ENCODE data around the gene TOPORS.

The TOPORS gene

DNA sequence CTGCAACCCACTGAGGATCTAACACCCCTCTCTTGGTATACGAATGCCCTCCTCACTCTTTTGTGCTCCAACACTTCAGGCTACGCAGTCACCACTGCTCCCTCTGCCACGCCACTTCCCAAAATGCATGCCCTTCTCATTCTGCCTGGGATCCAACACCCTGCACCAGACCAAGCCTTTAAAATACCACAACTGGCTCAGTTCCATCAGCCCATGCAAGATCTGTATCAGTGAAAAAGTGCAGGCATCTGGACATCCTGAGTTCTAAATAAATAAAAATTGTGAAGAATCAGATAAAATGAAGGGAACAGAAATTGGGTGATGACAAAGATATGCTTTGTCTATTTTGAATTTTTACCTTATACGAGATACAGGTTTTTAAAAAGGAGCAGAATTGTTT is 17.9 kb upstream of the TOPORS start:
- TF ChIP-seq ZNF565 (CRISPR knock-in tag; conservative IDR thresholded peaks at IDR 0.05; ENCODE audit: low read depth) = no peak
- TF ChIP-seq TCF4 (CRISPR knock-in tag; IDR thresholded peaks at IDR 0.05; ENCODE audit: borderline replicate concordance) = peak; percentile 22; the same call in 1 of the 2 replicates
- ATAC-seq = no peak

DNA sequence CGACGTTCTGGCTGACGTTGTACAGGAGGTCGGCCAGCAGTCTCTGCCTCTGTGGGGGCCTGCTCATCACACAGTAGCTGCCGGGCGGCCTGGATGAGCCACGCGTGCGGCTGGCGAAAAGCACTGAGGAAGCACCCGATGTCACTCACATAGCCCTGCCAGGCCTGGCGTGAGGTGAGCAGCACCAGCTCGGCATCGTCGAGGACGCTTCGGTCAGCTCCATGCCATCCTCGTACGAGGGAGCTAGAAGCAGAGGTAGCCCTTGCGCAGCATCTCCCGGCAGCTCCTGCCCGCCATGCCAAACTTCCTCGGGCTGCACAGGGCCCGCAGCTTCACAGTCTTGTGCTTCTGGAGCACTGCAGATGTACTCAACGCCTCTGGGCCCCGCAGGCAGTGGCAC is 14.4 kb upstream of the TOPORS start:
- TF ChIP-seq, protein P1, sequence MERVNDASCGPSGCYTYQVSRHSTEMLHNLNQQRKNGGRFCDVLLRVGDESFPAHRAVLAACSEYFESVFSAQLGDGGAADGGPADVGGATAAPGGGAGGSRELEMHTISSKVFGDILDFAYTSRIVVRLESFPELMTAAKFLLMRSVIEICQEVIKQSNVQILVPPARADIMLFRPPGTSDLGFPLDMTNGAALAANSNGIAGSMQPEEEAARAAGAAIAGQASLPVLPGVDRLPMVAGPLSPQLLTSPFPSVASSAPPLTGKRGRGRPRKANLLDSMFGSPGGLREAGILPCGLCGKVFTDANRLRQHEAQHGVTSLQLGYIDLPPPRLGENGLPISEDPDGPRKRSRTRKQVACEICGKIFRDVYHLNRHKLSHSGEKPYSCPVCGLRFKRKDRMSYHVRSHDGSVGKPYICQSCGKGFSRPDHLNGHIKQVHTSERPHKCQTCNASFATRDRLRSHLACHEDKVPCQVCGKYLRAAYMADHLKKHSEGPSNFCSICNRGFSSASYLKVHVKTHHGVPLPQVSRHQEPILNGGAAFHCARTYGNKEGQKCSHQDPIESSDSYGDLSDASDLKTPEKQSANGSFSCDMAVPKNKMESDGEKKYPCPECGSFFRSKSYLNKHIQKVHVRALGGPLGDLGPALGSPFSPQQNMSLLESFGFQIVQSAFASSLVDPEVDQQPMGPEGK (CRISPR knock-in tag; IDR thresholded peaks at IDR 0.05; ENCODE audit: borderline replicate concordance) = no peak
- no peak for TF ChIP-seq ZFP30 (CRISPR knock-in tag; IDR thresholded peaks at IDR 0.05)
- no peak for TF ChIP-seq ARNTL (CRISPR knock-in tag; IDR thresholded peaks at IDR 0.05; ENCODE audit: borderline replicate concordance, low read depth)
- no peak for TF ChIP-seq BACH2 (CRISPR knock-in tag; IDR thresholded peaks at IDR 0.05; ENCODE audit: borderline replicate concordance)
- TF ChIP-seq CSDC2 (CRISPR knock-in tag; IDR thresholded peaks at IDR 0.05) = no peak
- no peak for TF ChIP-seq TOX (CRISPR knock-in tag; IDR thresholded peaks at IDR 0.05; ENCODE audit: borderline replicate concordance)
- ATAC-seq = no peak

DNA sequence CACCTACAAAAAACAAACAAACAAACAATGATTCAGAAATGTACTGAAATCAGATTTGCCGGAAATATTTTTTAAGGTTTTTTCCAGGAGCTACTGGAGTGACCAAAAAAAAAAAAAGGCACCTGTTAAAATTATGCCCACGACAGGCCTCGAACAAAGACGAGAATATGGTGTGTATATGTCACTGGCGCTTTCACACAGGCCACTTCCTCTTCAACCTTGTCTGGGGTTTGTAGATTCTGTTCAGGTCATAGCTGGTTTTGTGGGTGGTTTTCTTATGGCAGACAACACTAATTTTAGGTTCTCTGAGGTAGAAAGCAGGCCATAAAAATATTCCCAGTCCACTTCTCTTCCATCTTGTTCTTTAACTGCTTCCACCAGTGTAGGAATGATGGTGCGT is 13.6 kb upstream of the TOPORS start:
- no peak for ATAC-seq
- TF ChIP-seq, protein P2, sequence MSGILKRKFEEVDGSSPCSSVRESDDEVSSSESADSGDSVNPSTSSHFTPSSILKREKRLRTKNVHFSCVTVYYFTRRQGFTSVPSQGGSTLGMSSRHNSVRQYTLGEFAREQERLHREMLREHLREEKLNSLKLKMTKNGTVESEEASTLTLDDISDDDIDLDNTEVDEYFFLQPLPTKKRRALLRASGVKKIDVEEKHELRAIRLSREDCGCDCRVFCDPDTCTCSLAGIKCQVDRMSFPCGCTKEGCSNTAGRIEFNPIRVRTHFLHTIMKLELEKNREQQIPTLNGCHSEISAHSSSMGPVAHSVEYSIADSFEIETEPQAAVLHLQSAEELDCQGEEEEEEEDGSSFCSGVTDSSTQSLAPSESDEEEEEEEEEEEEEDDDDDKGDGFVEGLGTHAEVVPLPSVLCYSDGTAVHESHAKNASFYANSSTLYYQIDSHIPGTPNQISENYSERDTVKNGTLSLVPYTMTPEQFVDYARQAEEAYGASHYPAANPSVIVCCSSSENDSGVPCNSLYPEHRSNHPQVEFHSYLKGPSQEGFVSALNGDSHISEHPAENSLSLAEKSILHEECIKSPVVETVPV (CRISPR knock-in tag; IDR thresholded peaks at IDR 0.05) = no peak
- TF ChIP-seq CSDC2 (CRISPR knock-in tag; IDR thresholded peaks at IDR 0.05) (no peak), TCF4 (CRISPR knock-in tag; IDR thresholded peaks at IDR 0.05; ENCODE audit: borderline replicate concordance) (no peak), ARNTL (CRISPR knock-in tag; IDR thresholded peaks at IDR 0.05; ENCODE audit: borderline replicate concordance, low read depth) (no peak), ZFP3 (CRISPR knock-in tag; IDR thresholded peaks at IDR 0.05) (no peak), ESRRG (CRISPR knock-in tag; IDR thresholded peaks at IDR 0.05) (no peak), OSR1 (CRISPR knock-in tag; IDR thresholded peaks at IDR 0.05) (no peak)
- TF ChIP-seq, protein P3, sequence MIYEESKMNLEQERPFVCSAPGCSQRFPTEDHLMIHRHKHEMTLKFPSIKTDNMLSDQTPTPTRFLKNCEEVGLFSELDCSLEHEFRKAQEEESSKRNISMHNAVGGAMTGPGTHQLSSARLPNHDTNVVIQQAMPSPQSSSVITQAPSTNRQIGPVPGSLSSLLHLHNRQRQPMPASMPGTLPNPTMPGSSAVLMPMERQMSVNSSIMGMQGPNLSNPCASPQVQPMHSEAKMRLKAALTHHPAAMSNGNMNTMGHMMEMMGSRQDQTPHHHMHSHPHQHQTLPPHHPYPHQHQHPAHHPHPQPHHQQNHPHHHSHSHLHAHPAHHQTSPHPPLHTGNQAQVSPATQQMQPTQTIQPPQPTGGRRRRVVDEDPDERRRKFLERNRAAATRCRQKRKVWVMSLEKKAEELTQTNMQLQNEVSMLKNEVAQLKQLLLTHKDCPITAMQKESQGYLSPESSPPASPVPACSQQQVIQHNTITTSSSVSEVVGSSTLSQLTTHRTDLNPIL (CRISPR knock-in tag; IDR thresholded peaks at IDR 0.05; ENCODE audit: low read depth) = no peak

DNA sequence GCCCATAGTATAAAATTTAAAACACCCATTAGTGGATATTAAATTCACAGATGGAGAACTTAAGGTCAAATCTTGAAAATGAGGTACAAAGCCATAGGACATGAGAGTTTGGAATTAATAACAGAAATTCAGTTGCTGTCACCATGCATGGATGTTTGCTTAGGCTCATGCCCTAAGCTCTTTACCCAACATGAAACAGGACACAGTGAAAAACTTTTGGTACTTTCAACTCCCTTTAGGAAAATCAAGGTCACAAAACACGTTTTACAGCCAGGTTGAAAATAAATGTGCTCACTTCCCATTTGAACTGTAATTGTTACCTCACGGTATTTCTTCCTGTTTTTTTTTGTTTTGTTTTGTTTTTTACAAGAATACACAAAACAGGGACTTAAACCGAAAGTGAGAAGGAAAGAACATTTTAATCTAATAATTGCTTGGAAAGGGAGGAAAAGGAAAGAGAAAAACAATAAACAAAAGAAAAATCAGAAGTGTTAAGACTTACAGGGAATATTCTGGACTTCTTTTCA is 6.1 kb upstream of the TOPORS start:
- TF ChIP-seq, protein P3 (CRISPR knock-in tag; IDR thresholded peaks at IDR 0.05; ENCODE audit: low read depth) = no peak
- TF ChIP-seq OSR1 (CRISPR knock-in tag; IDR thresholded peaks at IDR 0.05) = no peak
- TF ChIP-seq, protein P2 (CRISPR knock-in tag; IDR thresholded peaks at IDR 0.05) = no peak
- TF ChIP-seq TCF4 (CRISPR knock-in tag; IDR thresholded peaks at IDR 0.05; ENCODE audit: borderline replicate concordance) = no peak
- no peak for TF ChIP-seq ARNTL (CRISPR knock-in tag; IDR thresholded peaks at IDR 0.05; ENCODE audit: borderline replicate concordance, low read depth)
- no peak for TF ChIP-seq ZNF8 (CRISPR knock-in tag; IDR thresholded peaks at IDR 0.05)
- TF ChIP-seq, protein P4, sequence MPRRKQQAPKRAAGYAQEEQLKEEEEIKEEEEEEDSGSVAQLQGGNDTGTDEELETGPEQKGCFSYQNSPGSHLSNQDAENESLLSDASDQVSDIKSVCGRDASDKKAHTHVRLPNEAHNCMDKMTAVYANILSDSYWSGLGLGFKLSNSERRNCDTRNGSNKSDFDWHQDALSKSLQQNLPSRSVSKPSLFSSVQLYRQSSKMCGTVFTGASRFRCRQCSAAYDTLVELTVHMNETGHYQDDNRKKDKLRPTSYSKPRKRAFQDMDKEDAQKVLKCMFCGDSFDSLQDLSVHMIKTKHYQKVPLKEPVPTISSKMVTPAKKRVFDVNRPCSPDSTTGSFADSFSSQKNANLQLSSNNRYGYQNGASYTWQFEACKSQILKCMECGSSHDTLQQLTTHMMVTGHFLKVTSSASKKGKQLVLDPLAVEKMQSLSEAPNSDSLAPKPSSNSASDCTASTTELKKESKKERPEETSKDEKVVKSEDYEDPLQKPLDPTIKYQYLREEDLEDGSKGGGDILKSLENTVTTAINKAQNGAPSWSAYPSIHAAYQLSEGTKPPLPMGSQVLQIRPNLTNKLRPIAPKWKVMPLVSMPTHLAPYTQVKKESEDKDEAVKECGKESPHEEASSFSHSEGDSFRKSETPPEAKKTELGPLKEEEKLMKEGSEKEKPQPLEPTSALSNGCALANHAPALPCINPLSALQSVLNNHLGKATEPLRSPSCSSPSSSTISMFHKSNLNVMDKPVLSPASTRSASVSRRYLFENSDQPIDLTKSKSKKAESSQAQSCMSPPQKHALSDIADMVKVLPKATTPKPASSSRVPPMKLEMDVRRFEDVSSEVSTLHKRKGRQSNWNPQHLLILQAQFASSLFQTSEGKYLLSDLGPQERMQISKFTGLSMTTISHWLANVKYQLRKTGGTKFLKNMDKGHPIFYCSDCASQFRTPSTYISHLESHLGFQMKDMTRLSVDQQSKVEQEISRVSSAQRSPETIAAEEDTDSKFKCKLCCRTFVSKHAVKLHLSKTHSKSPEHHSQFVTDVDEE (CRISPR knock-in tag; IDR thresholded peaks at IDR 0.05) = no peak
- no peak for TF ChIP-seq ISL1 (CRISPR knock-in tag; IDR thresholded peaks at IDR 0.05)
- TF ChIP-seq, protein P5, sequence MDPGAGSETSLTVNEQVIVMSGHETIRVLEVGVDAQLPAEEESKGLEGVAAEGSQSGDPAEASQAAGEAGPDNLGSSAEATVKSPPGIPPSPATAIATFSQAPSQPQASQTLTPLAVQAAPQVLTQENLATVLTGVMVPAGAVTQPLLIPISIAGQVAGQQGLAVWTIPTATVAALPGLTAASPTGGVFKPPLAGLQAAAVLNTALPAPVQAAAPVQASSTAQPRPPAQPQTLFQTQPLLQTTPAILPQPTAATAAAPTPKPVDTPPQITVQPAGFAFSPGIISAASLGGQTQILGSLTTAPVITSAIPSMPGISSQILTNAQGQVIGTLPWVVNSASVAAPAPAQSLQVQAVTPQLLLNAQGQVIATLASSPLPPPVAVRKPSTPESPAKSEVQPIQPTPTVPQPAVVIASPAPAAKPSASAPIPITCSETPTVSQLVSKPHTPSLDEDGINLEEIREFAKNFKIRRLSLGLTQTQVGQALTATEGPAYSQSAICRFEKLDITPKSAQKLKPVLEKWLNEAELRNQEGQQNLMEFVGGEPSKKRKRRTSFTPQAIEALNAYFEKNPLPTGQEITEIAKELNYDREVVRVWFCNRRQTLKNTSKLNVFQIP (CRISPR knock-in tag; IDR thresholded peaks at IDR 0.05; ENCODE audit: borderline replicate concordance, low read depth) = no peak
- TF ChIP-seq BACH2 (CRISPR knock-in tag; IDR thresholded peaks at IDR 0.05; ENCODE audit: borderline replicate concordance) = no peak
- no peak for TF ChIP-seq ESRRG (CRISPR knock-in tag; IDR thresholded peaks at IDR 0.05)
- no peak for TF ChIP-seq TOX (CRISPR knock-in tag; IDR thresholded peaks at IDR 0.05; ENCODE audit: borderline replicate concordance)
- no peak for TF ChIP-seq ZFP30 (CRISPR knock-in tag; IDR thresholded peaks at IDR 0.05)
- TF ChIP-seq ZC3H10 (CRISPR knock-in tag; IDR thresholded peaks at IDR 0.05) = no peak
- TF ChIP-seq ZNF565 (CRISPR knock-in tag; conservative IDR thresholded peaks at IDR 0.05; ENCODE audit: low read depth) = no peak
- ATAC-seq = no peak
